ENCODE measurements around the gene NLGN3. TPM values are rescaled to one million over a fixed set of nuclear protein-coding genes. Genes with fewer than 3 reads are reported as not detected.

Gene NLGN3
- total and polyA plus RNA-seq, 2 donors (not counting 3 experiments of a cell fraction or from before 2014, with no cell fraction given): 0.37 to 0.40 TPM

DNA sequence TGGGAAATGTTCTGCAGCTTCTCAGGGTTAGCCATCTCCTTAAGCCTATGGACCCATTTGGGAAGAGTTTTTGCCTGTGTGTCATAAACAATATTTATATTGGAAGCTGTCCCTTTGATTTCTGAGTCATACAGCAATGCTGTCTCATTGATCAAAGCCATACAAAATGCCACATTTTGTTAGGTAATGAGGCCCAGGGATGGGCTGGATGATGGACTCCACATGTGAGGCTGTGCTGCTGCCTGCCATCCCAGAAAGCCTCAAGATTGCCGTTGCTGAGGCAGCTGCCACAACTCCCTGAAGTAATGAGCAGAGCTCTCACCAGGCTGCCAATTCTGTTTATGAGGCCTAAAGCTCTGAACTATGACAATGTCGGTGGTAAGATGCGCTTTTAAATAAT is 66.2 kb downstream of the NLGN3 start:
- ChIA-PET POLR2A (no interaction called here), CTCF (no interaction called here)
- H4K20me1 ChIP-seq (replicated peaks; ENCODE audit: control insufficient read depth, extremely low read depth, insufficient read depth, low read length): no peaks in the 10 kb centered on the region
- no TSS peak for BruUV-seq (replicated peaks)
- no peak for DNase-seq (ENCODE audit: low read depth, low spot score)
- no peaks in the 10 kb centered on the region for H3K4me1 ChIP-seq (ENCODE audit: control insufficient read depth, extremely low read depth, insufficient read depth, low read length)
- no peak overlapping the region for H3K4me2 ChIP-seq (ENCODE audit: insufficient read depth, low read length)
- H3K9ac ChIP-seq (replicated peaks; ENCODE audit: extremely low read depth, insufficient read depth, low read length): no peak overlapping the region
- intact Hi-C loops (cut with micrococcal nuclease) (no loop called here), dilution Hi-C loops (cut with MboI; ENCODE audit: extremely low pct_ligation_motif_present, low sequenced_read_pairs) (no loop called here)
- FAIRE-seq: no peak
- H2AFZ ChIP-seq (ENCODE audit: low read depth, low read length): no peak overlapping the region
- no peak overlapping the region for H3K27ac ChIP-seq (ENCODE audit: insufficient read depth, low read depth, low read length)
- TF ChIP-seq, protein P1, sequence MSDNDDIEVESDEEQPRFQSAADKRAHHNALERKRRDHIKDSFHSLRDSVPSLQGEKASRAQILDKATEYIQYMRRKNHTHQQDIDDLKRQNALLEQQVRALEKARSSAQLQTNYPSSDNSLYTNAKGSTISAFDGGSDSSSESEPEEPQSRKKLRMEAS (IDR thresholded peaks at IDR 0.05; ENCODE audit: insufficient read depth, insufficient read length): no peak
- TF ChIP-seq, protein P2, sequence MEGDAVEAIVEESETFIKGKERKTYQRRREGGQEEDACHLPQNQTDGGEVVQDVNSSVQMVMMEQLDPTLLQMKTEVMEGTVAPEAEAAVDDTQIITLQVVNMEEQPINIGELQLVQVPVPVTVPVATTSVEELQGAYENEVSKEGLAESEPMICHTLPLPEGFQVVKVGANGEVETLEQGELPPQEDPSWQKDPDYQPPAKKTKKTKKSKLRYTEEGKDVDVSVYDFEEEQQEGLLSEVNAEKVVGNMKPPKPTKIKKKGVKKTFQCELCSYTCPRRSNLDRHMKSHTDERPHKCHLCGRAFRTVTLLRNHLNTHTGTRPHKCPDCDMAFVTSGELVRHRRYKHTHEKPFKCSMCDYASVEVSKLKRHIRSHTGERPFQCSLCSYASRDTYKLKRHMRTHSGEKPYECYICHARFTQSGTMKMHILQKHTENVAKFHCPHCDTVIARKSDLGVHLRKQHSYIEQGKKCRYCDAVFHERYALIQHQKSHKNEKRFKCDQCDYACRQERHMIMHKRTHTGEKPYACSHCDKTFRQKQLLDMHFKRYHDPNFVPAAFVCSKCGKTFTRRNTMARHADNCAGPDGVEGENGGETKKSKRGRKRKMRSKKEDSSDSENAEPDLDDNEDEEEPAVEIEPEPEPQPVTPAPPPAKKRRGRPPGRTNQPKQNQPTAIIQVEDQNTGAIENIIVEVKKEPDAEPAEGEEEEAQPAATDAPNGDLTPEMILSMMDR (IDR thresholded peaks at IDR 0.05; ENCODE audit: extremely low read depth in 1 of 2, insufficient read depth in 1 of 2, low read depth in 1 of 2, low read length in 2 of 2): no peak
- TF ChIP-seq JUN (IDR thresholded peaks at IDR 0.05; ENCODE audit: borderline replicate concordance, insufficient read depth, insufficient read length, low read depth): no peak
- TF ChIP-seq POLR2A (IDR thresholded peaks at IDR 0.05; ENCODE audit: low read depth, low read length): no peak
- TF ChIP-seq POLR2AphosphoS5 (IDR thresholded peaks at IDR 0.05; ENCODE audit: insufficient read depth, low read depth, low read length): no peak
- no peak for TF ChIP-seq EZH2 (IDR thresholded peaks at IDR 0.05; ENCODE audit: borderline replicate concordance, low read depth, low read length, severe bottlenecking)
- TF ChIP-seq FOS (IDR thresholded peaks at IDR 0.05; ENCODE audit: borderline replicate concordance, insufficient read depth, low read length): no peak
- no peak for TF ChIP-seq GATA2 (IDR thresholded peaks at IDR 0.05; ENCODE audit: insufficient read depth, insufficient read length, low read depth, low read length)
- TF ChIP-seq MYC (IDR thresholded peaks at IDR 0.05; ENCODE audit: low read depth, low read length): no peak
- H3K27me3 ChIP-seq (ENCODE audit: control insufficient read depth in 2 of 2, insufficient read depth in 2 of 2, low read length in 2 of 2): no peaks in the 10 kb centered on the region
- H3K36me3 ChIP-seq (ENCODE audit: control insufficient read depth in 2 of 2, extremely low read depth in 1 of 2, insufficient read depth in 2 of 2, low read length in 2 of 2): no peaks in the 10 kb centered on the region
- no peaks in the 10 kb centered on the region for H3K9me1 ChIP-seq (replicated peaks; ENCODE audit: control insufficient read depth, extremely low read depth, insufficient read depth, low read length)
- H3K4me3 ChIP-seq (replicated peaks in 1 of 3; ENCODE audit: insufficient read depth in 1 of 3, low read depth in 1 of 3, low read length in 3 of 3): no peak overlapping the region
- no peaks in the 10 kb centered on the region for H3K79me2 ChIP-seq (ENCODE audit: control insufficient read depth, insufficient read depth, low read length)
- H3K9me3 ChIP-seq (replicated peaks; ENCODE audit: control insufficient read depth, insufficient read depth, low read length): no peaks in the 10 kb centered on the region
